NCI-H1930 (cell line): ENCODE results near the gene PHF14.
A peak's percentile ranks its signal among the peaks of the same experiment; 100 is the strongest.

ENCODE experiments used
- DNase-seq, 2 experiments: peaks; one replicate each; lab custom pipeline; 2025; lab: John Stamatoyannopoulos, UW

Gene PHF14

DNA sequence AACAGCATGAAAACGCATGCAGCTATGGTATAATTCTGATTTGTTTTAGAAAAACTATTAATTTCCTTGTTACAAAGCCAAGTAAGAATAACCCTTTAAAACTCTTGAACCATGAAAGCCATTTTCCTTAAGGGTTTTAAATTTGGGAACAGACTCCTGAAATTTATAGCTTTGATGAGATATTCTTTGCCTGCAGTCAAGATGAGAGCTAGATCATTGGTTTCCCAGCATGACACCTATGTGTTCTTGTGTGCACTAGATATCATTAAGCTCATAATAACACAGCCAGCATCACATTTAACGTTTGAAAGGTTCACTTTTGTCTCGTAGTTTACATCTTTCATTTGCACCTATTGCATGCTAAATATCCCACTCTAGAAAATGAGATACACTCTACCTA lies 202.2 kb downstream of the PHF14 start:
- peak in 1 of 2 experiments; percentile 17 for DNase-seq

GRCh38 chr7:11176985-11177555 lies 203.4 kb downstream of the PHF14 start:
- DNase-seq: no peak

GRCh38 chr7:11177793-11178192 lies 204.1 kb downstream of the PHF14 start:
- DNase-seq: no peak

GRCh38 chr7:11181590-11181989 lies 207.9 kb downstream of the PHF14 start:
- no peak for DNase-seq

- DNase-seq: no peak
Measured at GRCh38 chr7:11182736-11183135, 209.1 kb downstream of the PHF14 start.

DNA sequence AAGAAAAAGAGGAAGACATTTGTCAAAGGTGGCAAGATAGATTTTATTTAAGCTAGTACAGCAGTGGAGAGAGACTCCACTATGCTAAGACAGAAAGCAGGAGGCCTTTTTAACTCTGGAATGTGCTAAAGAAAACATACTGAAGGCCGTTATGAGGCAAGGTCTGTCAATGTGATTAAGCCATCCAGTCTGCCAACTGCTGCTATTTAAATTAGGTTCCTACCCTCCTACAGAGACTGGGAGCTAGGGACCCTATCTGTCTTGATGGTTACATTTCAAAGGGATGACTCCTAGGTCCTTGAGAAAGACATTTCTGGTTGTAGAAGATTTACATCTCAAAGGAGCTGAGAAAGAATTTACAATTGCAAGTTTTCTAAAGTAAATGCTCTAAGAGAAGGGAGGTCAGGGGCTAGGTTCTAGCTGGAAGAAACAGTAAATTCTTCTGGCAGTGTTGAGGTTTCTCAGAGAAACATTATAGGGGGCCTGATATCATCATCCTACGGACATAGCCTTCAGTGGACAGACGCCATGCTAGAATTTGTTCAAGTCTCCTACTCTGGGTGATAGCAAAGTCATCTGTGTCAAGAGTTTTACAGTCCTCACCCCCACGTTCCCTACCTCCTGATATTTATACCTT lies 211.6 kb downstream of the PHF14 start:
- no peak for DNase-seq

DNA sequence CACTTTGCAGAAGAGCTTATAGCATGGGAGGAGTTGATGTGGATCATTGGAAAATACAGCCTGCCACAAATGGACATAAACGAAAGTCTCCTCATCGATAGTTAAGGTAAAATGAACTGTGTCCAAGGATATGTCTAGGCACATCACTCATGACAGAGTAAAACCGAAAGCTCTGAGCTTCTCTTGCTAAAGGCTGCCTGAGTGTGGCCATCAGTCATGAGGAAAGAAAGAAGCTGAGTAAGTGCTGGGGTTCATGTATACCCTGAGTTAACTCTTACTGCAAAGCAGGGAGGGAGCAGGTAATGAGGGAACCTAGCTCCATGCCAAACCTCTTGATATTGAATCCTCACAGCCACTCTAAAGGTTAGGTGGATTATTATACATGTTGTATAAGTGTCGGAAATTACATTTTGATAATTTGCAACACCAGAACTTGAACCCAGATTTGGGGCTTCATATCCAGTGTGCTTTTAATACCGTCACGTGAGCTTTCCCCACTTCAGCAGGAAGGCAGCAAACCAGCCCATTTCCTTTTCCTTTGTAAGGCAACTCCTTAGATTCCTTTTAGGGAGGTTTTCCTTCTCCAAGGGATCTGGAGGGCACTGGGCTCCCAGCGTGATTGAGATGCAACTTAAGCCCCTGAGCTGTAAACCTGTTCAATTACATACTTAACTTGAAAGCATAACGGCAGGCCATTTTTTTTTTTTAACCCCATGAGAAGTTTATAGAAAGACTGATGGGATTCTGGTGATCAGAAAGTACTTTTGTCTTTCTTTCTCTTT lies 215.0 kb downstream of the PHF14 start:
- DNase-seq: no peak

DNA sequence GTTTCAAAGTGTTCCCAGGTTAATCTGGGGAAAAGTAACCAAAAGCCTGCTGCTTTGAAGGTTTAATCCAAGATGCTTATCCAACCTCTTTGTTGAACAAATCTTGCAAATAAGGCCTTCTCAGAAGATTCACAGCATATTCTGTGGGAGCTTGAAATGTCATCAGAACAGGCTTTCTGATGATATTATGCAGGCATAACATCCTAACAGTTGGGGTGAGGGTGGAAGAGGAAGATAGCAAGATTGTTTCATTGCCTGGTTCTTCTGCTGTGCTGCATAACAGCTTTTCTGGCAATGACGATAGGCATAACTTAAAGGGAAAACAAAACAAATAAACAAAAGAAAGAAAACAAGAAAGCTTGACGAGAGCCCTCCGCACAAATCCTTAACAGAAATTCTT lies 217.4 kb downstream of the PHF14 start:
- DNase-seq: no peak

GRCh38 chr7:11191574-11192220 lies 218.0 kb downstream of the PHF14 start:
- DNase-seq: no peak

GRCh38 chr7:11192506-11192905 lies 218.8 kb downstream of the PHF14 start:
- DNase-seq: no peak

DNA sequence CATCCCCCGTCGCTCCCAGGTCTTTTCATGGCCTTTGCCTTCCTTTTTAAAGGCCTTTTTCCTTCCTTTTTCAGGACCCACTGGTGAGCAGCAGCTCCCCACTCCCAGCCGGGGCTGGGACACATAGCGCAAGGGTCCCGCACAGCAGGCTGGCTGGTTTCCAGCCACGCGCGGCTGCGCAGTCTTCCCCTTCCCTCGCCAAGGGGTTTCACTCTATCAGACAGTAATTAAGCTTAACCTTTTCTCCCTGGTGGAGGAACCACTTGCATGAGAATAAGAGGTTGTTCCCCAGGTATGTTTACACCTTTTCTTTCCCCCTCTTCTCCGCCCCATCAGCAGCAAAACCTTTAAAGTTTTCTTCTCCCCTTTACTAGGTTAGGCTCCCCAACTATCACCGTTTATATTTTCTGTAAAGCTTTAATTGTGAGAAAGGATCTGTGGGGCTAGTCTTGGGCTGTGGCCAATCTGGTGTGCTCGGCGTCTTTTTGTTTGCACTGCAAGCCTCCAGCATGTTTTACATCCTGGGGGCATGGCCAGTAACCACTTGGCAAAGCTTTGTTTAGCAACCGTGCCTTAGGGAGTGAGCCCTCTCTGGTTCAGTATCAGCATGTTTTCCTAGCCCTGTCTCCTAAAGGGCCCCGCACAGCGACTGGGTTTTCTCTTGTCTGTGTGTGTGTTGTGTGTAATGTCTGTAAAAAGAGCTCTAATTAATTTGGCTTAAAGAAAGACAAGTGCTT lies 219.6 kb downstream of the PHF14 start:
- peak in 1 of 2 experiments; percentile 13 for DNase-seq

DNA sequence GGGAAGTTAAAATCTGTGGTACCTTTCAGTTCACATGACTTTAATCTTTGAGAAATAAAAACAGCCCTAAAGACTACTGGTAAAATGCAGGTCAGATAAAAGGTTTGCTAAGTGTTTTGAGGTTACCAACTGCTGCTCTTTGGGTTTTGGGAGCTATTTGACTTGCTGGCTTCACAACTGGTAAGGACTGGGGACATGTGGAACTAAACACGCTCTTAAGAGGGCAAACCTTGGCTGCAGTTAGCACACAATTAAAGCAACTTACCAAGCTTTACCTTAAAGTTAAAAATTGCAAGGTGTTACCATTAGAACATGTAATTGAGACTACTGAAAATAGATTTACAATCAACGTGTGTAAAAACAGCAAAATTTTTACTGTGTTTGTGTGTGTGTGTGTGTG lies 220.2 kb downstream of the PHF14 start:
- DNase-seq: no peak

DNA sequence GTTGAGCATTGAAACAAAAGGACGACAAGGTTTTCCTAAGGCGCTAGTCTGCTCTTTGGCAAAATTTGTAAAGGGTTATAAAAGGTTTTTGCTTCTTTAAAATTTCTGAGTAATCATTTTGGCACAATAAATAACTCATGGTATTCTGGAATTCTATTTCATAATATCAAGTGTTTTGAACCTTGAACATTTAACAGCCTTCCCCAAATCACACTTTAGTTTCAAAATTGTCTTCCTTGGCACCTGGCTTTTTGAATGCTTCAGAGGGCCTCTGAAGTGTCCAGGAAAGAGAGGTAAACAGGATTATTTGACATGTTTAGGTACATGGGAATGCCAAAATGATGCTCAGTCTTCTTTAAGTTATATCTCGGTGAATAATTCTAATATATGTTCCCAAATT lies 220.8 kb downstream of the PHF14 start:
- no peak for DNase-seq

GRCh38 chr7:11195502-11195901 lies 221.8 kb downstream of the PHF14 start:
- no peak for DNase-seq

- no peak for DNase-seq
Measured at GRCh38 chr7:11196143-11196542, 222.5 kb downstream of the PHF14 start.

DNA sequence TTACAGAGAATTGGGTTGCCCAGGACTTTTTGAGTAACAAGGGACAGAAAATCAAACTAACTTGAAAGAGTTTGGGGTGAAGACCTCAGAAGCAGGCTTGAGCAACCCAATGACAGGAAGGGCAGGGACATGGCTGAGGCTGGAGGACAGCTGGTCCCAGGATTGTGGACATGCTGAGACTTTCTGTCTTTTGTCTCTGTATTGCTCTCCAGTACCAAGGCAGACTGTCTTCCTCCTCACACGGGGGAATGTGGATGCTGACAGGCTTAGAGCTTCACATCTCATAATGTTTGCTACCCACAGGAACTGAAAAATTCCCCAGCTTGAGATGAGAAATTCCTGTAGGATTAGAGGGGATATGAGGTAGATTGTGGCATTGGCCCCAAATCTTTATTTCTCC lies 229.6 kb downstream of the PHF14 start:
- no peak for DNase-seq

DNA sequence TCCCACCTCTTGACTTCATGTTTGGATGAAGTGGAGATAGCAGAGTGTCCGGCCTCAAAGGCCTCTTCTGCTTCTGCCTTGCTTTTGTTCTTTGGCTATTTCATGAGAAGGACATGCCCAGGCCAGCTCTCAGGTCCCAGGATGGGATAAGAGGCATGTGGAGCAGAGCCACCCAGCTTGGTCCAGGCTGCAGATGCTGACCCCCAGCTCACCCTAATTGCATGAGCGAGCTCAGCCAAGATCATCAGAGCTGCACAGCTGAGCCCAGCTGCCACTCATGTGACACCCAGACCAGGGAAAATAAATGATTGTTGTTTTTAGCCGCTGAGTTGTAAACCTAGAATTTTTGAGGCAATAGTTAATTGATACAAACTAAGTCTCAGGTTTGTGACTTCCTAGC lies 230.0 kb downstream of the PHF14 start:
- no peak for DNase-seq

GRCh38 chr7:11206177-11206899 lies 232.7 kb downstream of the PHF14 start:
- DNase-seq: no peak

DNA sequence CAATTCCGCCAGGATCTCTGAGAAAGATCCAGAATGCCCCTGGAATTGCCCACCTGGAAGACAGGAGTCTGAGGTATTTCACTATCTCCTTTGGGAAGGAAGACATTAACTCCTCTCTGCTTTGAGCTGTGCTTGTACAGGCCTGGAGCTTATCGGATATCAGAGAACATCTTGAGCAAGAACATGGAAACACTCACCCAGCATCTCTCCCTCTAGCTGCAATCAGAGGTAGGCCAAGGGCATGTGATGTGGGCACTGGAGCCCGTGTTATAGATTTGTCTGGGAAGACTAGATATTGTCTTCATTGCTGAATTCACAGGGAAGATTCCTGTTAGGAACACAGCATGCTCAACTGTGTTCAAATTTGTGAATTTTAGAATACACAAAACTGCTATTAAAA lies 233.9 kb downstream of the PHF14 start:
- no peak for DNase-seq

DNA sequence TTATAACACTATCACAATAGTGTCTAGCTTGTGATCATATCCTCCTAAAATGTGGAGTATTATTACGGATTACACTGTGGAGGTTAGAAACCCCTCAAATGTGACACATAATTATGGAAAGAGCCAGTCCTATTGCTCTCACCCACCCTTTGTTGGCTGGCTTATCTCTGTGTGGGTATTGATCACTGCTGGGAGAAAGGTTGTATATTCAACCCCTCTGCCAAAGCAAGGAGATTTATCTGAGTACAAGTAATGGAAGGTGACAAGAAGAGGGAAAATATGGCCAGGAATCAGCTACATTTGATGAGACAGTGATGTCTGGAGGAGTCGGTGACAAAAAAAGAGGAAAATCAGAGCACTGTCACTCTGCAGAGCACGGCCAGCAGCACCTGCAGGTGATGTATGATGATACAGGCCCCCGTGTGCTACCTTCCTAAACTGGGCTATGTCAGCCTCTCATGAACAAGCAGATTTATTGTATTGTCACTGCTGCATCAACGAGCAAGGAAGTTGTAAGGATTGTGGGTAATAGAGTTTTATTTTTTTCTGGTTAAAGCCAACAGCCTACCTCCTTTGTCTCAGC lies 235.3 kb downstream of the PHF14 start:
- no peak for DNase-seq

- no peak for DNase-seq
Measured at GRCh38 chr7:11210374-11210773, 236.7 kb downstream of the PHF14 start.
